GM23338 (cell line): Measurements from ENCODE around the gene BRD3.

Experiments used
- CREB1 ChIP-seq: fragments of 250-450 bp; sonication (Bioruptor Pico); IDR thresholded peaks from 2 replicates; pipeline ENCODE4 v1.5.0; 2020; ENCODE audit warnings: low read depth, mild to moderate bottlenecking, moderate library complexity
- CTCF ChIP-seq, 2 experiments: fragments of 200-600 bp in 1 of 2; sonication (generic) in 1 of 2; conservative IDR thresholded peaks; 2 replicates each; pipeline versions ENCODE4 v1.5.1 to v1.6.1; 2016 to 2017; ENCODE audit warnings: antibody characterized with exemption in 2 of 2, low read depth in 2 of 2, mild to moderate bottlenecking in 2 of 2, moderate library complexity in 1 of 2
- EZH2 ChIP-seq: fragments of 200-600 bp; sonication (generic); IDR thresholded peaks from one replicate; pipeline ENCODE4 v1.8.0; 2017; ENCODE audit warnings: antibody characterized with exemption, mild to moderate bottlenecking, low read depth; ENCODE audit not compliant: unreplicated experiment
- EZH2phosphoT487 ChIP-seq: fragments of 200-600 bp; sonication (generic); IDR thresholded peaks from one replicate; pipeline ENCODE4 v1.8.1; 2018; ENCODE audit warnings: antibody characterized with exemption; ENCODE audit not compliant: unreplicated experiment
- JUNB ChIP-seq: IDR thresholded peaks from one replicate; pipeline ENCODE4 v1.6.1; 2016; ENCODE audit warnings: antibody characterized with exemption; ENCODE audit not compliant: unreplicated experiment
- NANOG ChIP-seq: IDR thresholded peaks from 2 replicates; pipeline ENCODE4 v1.6.1; 2016; ENCODE audit warnings: antibody characterized with exemption, borderline replicate concordance
- POLR2AphosphoS5 ChIP-seq: IDR thresholded peaks from 2 replicates; pipeline ENCODE4 v1.6.1; 2016; ENCODE audit warnings: antibody characterized with exemption, low read depth
- REST ChIP-seq: IDR thresholded peaks from one replicate; pipeline ENCODE4 v1.6.1; 2018; ENCODE audit warnings: antibody characterized with exemption; ENCODE audit not compliant: unreplicated experiment
- ZNF114 ChIP-seq: fragments of 250-450 bp; sonication (Bioruptor Pico); IDR thresholded peaks from 2 replicates; pipeline ENCODE4 v1.5.0; 2020; ENCODE audit warnings: mild to moderate bottlenecking, moderate library complexity
- ZNF331 ChIP-seq: fragments of 250-450 bp; sonication (Bioruptor Pico); IDR thresholded peaks from 2 replicates; pipeline ENCODE4 v1.5.0; 2020; ENCODE audit warnings: low read depth, mild to moderate bottlenecking, moderate library complexity

GRCh38 chr9:134030821-134031470 lies 36.9 kb downstream of the BRD3 start:
- TF ChIP-seq CTCF (conservative IDR thresholded peaks at IDR 0.05; ENCODE audit: low read depth in 2 of 2) (no peak), ZNF331 (no peak), EZH2phosphoT487 (no peak), REST (no peak), CREB1 (CRISPR knock-in tag) (no peak), POLR2AphosphoS5 (no peak), EZH2 (no peak), JUNB (no peak), NANOG (no peak), ZNF114 (CRISPR knock-in tag) (no peak)
